ENCODE data around the gene PCSK4. TPM values are rescaled to one million over a fixed set of nuclear protein-coding genes. Genes with fewer than 3 reads are reported as not detected.

Gene PCSK4
- total and polyA plus RNA-seq, 9 of the 15 experiments (the other 6 are each of a cell fraction or from before 2014, with no cell fraction given) = 0.01 to 9.1 (median 2.1) TPM; not detected in 1

- peak; percentile 75 for TF ChIP-seq ARID4B (CRISPR knock-in tag; IDR thresholded peaks at IDR 0.05)
- TF ChIP-seq FOXO4 (CRISPR knock-in tag; IDR thresholded peaks at IDR 0.05) = no peak
- TF ChIP-seq BCOR (IDR thresholded peaks at IDR 0.05) = no peak
- TF ChIP-seq SP1 (CRISPR knock-in tag; IDR thresholded peaks at IDR 0.05) = peak; percentile 70
- no peak for TF ChIP-seq ZNF143 (CRISPR knock-in tag; IDR thresholded peaks at IDR 0.05)
- 0 out of 2 replicates have a peak, but pooled peaks have one; percentile 23 for TF ChIP-seq ZBTB12 (CRISPR knock-in tag; IDR thresholded peaks at IDR 0.05)
- TF ChIP-seq MIER1 (IDR thresholded peaks at IDR 0.05; ENCODE audit: low read depth) = peak; percentile 90
- TF ChIP-seq TAF1 (IDR thresholded peaks at IDR 0.05; ENCODE audit: control insufficient read depth, extremely low read depth, insufficient read depth, low read length, severe bottlenecking) = no peak
- 0 out of 2 replicates have a peak, but pooled peaks have one; percentile 22 for TF ChIP-seq DEAF1 (CRISPR knock-in tag; IDR thresholded peaks at IDR 0.05)
- peak; percentile 90 for TF ChIP-seq MAZ (CRISPR knock-in tag; conservative IDR thresholded peaks at IDR 0.05 in 1 of 2, IDR thresholded peaks at IDR 0.05 in 1 of 2)
- TF ChIP-seq HBP1 (CRISPR knock-in tag; IDR thresholded peaks at IDR 0.05) = no peak
- peak; percentile 60; the same call in 1 of the 2 replicates for TF ChIP-seq CTBP1 (IDR thresholded peaks at IDR 0.05; ENCODE audit: borderline replicate concordance)
Observed at GRCh38 chr19:1503089-1503924, 13.2 kb upstream of the PCSK4 start (continued).
